Ureter (tissue), 1 donor: ENCODE measurements around the gene ABCG5. TPM values are rescaled to one million over a fixed set of nuclear protein-coding genes. Genes with fewer than 3 reads are reported as not detected.

Experiments
- DNase-seq: peaks from one replicate; pipeline ENCODE4 v3.0.0-alpha.2; 2020; ENCODE audit warnings: low spot score
- total RNA-seq: library from RNA; stranded (reverse); gene quantifications from one replicate; pipeline ENCODE4 v1.2.4, GENCODE V29; 2023
- donor health status: DM: yes; HTN: yes; CAD: no.

Gene ABCG5
- total RNA-seq, 1 donor from 2014 or later: not detected

- DNase-seq: no peak
Observed at GRCh38 chr2:43810452-43810851, 28.2 kb downstream of the ABCG5 start.

- DNase-seq: no peak
Observed at GRCh38 chr2:43806719-43807031, 32.0 kb downstream of the ABCG5 start.

- no peak for DNase-seq
Observed at GRCh38 chr2:43803113-43803512, 35.5 kb downstream of the ABCG5 start.

GRCh38 chr2:43802135-43802534 is 36.5 kb downstream of the ABCG5 start:
- DNase-seq: no peak

GRCh38 chr2:43800894-43801293 is 37.7 kb downstream of the ABCG5 start:
- no peak for DNase-seq

GRCh38 chr2:43798300-43798699 is 40.3 kb downstream of the ABCG5 start:
- DNase-seq: no peak

GRCh38 chr2:43796206-43796605 is 42.4 kb downstream of the ABCG5 start:
- no peak for DNase-seq

GRCh38 chr2:43794956-43795355 is 43.7 kb downstream of the ABCG5 start:
- no peak for DNase-seq

GRCh38 chr2:43792653-43793052 is 46.0 kb downstream of the ABCG5 start:
- no peak for DNase-seq

- no peak for DNase-seq
Observed at GRCh38 chr2:43791035-43791765, 47.4 kb downstream of the ABCG5 start.

- DNase-seq: no peak
Observed at GRCh38 chr2:43790147-43790546, 48.5 kb downstream of the ABCG5 start.

- no peak for DNase-seq
Observed at GRCh38 chr2:43788646-43789045, 50.0 kb downstream of the ABCG5 start.

- no peak for DNase-seq
Observed at GRCh38 chr2:43787895-43788294, 50.7 kb downstream of the ABCG5 start.

GRCh38 chr2:43778233-43778632 is 60.4 kb downstream of the ABCG5 start:
- no peak for DNase-seq

GRCh38 chr2:43777306-43777926 is 61.2 kb downstream of the ABCG5 start:
- DNase-seq: no peak

- DNase-seq: no peak
Observed at GRCh38 chr2:43776324-43776723, 62.3 kb downstream of the ABCG5 start.

GRCh38 chr2:43774617-43775016 is 64.0 kb downstream of the ABCG5 start:
- DNase-seq: no peak

- DNase-seq: peak; percentile 92
Observed at GRCh38 chr2:43773876-43774613, 64.6 kb downstream of the ABCG5 start, which contains the start of gene DYNC2LI1. TSS of gene DYNC2LI1 (plus strand) at chr2:43774039. CDS start at chr2:43774139, 100 bp downstream.

- DNase-seq: no peak
Observed at GRCh38 chr2:43766006-43766405, 72.6 kb downstream of the ABCG5 start.

GRCh38 chr2:43764086-43764705 is 74.4 kb downstream of the ABCG5 start:
- DNase-seq: no peak

GRCh38 chr2:43763091-43763490 is 75.5 kb downstream of the ABCG5 start:
- no peak for DNase-seq
